Neural progenitor cell (in vitro differentiated cells): ENCODE measurements around the gene FBN2. TPM values are rescaled to one million over a fixed set of nuclear protein-coding genes. Genes with fewer than 3 reads are reported as not detected.

Source experiments
- DNase-seq: peaks from one replicate; pipeline ENCODE4 v3.0.0-alpha.2; 2016; ENCODE audit warnings: low spot score
- H2AFZ ChIP-seq: fragments of 200-600 bp; sonication (generic); replicated peaks from 2 replicates; pipeline ENCODE4 v1.6.1; 2016; ENCODE audit warnings: antibody characterized with exemption
- H3F3A ChIP-seq: fragments of 200-600 bp; sonication (generic); 2 replicates; pipeline ENCODE4 v1.6.1; 2016; ENCODE audit warnings: antibody characterized with exemption, low read depth
- H3K27ac ChIP-seq: fragments of 200-600 bp; sonication (generic); 2 replicates; pipeline ENCODE4 v1.5.1; 2016; ENCODE audit warnings: mild to moderate bottlenecking
- H3K27me3 ChIP-seq: fragments of 200-600 bp; sonication (generic); 2 replicates; pipeline ENCODE4 v1.6.1; 2016; ENCODE audit warnings: mild to moderate bottlenecking, moderate library complexity
- H3K36me3 ChIP-seq: fragments of 200-600 bp; sonication (generic); 2 replicates; pipeline ENCODE4 v1.5.1; 2016
- H3K4me1 ChIP-seq: fragments of 200-600 bp; sonication (generic); 2 replicates; pipeline ENCODE4 v1.6.1; 2016; ENCODE audit warnings: mixed run types
- H3K4me2 ChIP-seq: fragments of 200-600 bp; sonication (generic); 2 replicates; pipeline ENCODE4 v1.6.1; 2016
- H3K4me3 ChIP-seq: fragments of 200-600 bp; sonication (generic); 2 replicates; pipeline ENCODE4 v1.5.1; 2016
- H3K79me2 ChIP-seq: fragments of 200-600 bp; sonication (generic); 2 replicates; pipeline ENCODE4 v1.6.1; 2016; ENCODE audit warnings: low read depth
- H3K9ac ChIP-seq: fragments of 200-600 bp; sonication (generic); 2 replicates; pipeline ENCODE4 v1.6.1; 2016
- H3K9me3 ChIP-seq: fragments of 200-600 bp; sonication (generic); 2 replicates; pipeline ENCODE4 v1.5.1; 2016; ENCODE audit warnings: low read depth
- H4K20me1 ChIP-seq: fragments of 200-600 bp; sonication (generic); 2 replicates; pipeline ENCODE4 v1.6.1; 2016; ENCODE audit warnings: low read depth
- H3K27ac Mint-ChIP-seq: 3 replicates; pipeline ENCODE4 v1.8.0; 2021; ENCODE audit warnings: mixed read lengths
- H3K27me3 Mint-ChIP-seq: 2 replicates; pipeline ENCODE4 v1.8.0; 2022; ENCODE audit warnings: low read depth, mild to moderate bottlenecking, inconsistent platforms, moderate library complexity, mixed read lengths; ENCODE audit not compliant: insufficient read depth
- H3K36me3 Mint-ChIP-seq: 3 replicates; pipeline ENCODE4 v1.8.0; 2021; ENCODE audit warnings: mixed read lengths
- H3K4me1 Mint-ChIP-seq: 3 replicates; pipeline ENCODE4 v1.8.0; 2021; ENCODE audit warnings: mixed read lengths
- H3K4me3 Mint-ChIP-seq: 3 replicates; pipeline ENCODE4 v1.8.0; 2021; ENCODE audit warnings: mild to moderate bottlenecking, moderate library complexity, mixed read lengths
- H3K9me3 Mint-ChIP-seq: 3 replicates; pipeline ENCODE4 v1.8.0; 2020; ENCODE audit warnings: mixed read lengths
- EZH2 ChIP-seq: fragments of 200-600 bp; sonication (generic); IDR thresholded peaks from 2 replicates; pipeline ENCODE4 v1.6.1; 2017; ENCODE audit warnings: antibody characterized with exemption, mild to moderate bottlenecking, moderate library complexity
- EZH2phosphoT487 ChIP-seq: fragments of 200-600 bp; sonication (generic); IDR thresholded peaks from 2 replicates; pipeline ENCODE4 v1.6.1; 2017; ENCODE audit warnings: antibody characterized with exemption
- total RNA-seq: library from RNA; depleted of rRNA; stranded (reverse); fragments of >200 nt; gene quantifications from 2 replicates; pipeline ENCODE4 v1.2.3, GENCODE V29; 2015; ENCODE audit warnings: low replicate concordance
- TF ChIP-seq, protein P1 (sequence below): fragments of 200-600 bp; sonication (generic); IDR thresholded peaks from 2 replicates; pipeline ENCODE4 v1.5.1; 2017; ENCODE audit warnings: antibody characterized with exemption, mild to moderate bottlenecking

The FBN2 gene
- total RNA-seq, 1 donor from 2014 or later = 88.1 TPM

DNA sequence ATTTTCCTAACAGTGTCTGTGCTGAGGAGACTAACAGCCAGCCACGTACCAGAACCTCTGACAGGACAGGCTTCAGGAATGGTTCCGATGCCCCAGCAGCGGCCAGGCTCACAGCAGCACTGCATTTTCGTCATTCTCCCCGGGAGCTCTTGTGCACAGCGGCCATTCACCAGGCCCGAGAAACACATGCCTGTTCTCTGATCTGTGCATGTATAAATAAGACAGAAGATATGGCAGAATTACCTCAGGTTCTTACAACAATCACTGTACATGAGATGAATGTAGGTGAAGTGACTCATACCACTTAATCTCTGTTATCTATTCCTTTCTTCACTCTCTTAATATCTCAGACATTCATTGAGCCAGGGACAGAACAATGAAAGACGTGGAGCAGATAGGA lies 143.0 kb downstream of the FBN2 start:
- Histone ChIP-seq H2AFZ (no peak overlapping the region), H3K9me3 (no peaks in the 10 kb centered on the region), H3K4me3 (no peak overlapping the region), H3F3A (no peaks in the 10 kb centered on the region), H3K27ac (no peak overlapping the region), H3K4me1 (no peaks in the 10 kb centered on the region), H4K20me1 (no peaks in the 10 kb centered on the region), H3K27me3 (no peaks in the 10 kb centered on the region), H3K9ac (no peak overlapping the region), H3K36me3 (no peaks in the 10 kb centered on the region), H3K4me2 (no peak overlapping the region), H3K79me2 (no peaks in the 10 kb centered on the region)
- no peaks in the 10 kb centered on the region for H3K27me3 Mint-ChIP-seq
- no peak for TF ChIP-seq EZH2
- TF ChIP-seq, protein P1, sequence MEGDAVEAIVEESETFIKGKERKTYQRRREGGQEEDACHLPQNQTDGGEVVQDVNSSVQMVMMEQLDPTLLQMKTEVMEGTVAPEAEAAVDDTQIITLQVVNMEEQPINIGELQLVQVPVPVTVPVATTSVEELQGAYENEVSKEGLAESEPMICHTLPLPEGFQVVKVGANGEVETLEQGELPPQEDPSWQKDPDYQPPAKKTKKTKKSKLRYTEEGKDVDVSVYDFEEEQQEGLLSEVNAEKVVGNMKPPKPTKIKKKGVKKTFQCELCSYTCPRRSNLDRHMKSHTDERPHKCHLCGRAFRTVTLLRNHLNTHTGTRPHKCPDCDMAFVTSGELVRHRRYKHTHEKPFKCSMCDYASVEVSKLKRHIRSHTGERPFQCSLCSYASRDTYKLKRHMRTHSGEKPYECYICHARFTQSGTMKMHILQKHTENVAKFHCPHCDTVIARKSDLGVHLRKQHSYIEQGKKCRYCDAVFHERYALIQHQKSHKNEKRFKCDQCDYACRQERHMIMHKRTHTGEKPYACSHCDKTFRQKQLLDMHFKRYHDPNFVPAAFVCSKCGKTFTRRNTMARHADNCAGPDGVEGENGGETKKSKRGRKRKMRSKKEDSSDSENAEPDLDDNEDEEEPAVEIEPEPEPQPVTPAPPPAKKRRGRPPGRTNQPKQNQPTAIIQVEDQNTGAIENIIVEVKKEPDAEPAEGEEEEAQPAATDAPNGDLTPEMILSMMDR = no peak
- no peak for TF ChIP-seq EZH2phosphoT487
- H3K36me3 Mint-ChIP-seq = peaks cover 20% of the 10 kb centered on the region
- peak overlapping the region; percentile 9 for H3K27ac Mint-ChIP-seq
- H3K9me3 Mint-ChIP-seq = no peaks in the 10 kb centered on the region
- no peak for DNase-seq
- H3K4me3 Mint-ChIP-seq = no peak overlapping the region
- H3K4me1 Mint-ChIP-seq = no peaks in the 10 kb centered on the region

DNA sequence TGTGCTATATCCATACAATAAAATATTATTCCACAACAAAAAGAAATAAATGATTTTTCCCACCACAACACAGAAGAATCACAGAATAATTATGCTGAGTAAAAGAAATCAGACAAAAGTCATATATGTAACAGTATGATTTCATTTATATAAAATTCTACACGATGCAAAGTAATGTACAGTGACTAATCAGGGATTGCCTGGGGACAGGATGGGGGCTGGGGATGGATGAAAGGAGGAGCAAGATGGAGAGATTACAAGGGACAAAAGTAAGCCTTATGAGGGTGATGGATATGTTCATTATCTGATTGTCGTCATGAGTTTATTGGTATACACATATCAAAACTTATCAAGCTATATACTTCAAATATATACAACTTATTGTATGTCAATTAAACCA lies 154.0 kb downstream of the FBN2 start:
- H3K27me3 ChIP-seq = no peaks in the 10 kb centered on the region
- TF ChIP-seq EZH2 = no peak
- TF ChIP-seq, protein P1 = no peak
- no peak for TF ChIP-seq EZH2phosphoT487
- no peaks in the 10 kb centered on the region for H4K20me1 ChIP-seq
- no peaks in the 10 kb centered on the region for H3K9me3 Mint-ChIP-seq
- peaks cover 17% of the 10 kb centered on the region for H3K4me1 ChIP-seq
- no peak overlapping the region for H3K27ac Mint-ChIP-seq
- H3K9me3 ChIP-seq = no peaks in the 10 kb centered on the region
- no peak overlapping the region for H3K27ac ChIP-seq
- peaks cover 21% of the 10 kb centered on the region for H3K36me3 Mint-ChIP-seq
- H3K4me2 ChIP-seq = no peak overlapping the region
- no peak for DNase-seq
- H3F3A ChIP-seq = no peaks in the 10 kb centered on the region
- H3K36me3 ChIP-seq = no peaks in the 10 kb centered on the region
- H3K4me3 Mint-ChIP-seq = no peak overlapping the region
- H3K4me3 ChIP-seq = no peak overlapping the region
- H2AFZ ChIP-seq = no peak overlapping the region
- H3K4me1 Mint-ChIP-seq = peaks cover 16% of the 10 kb centered on the region
- H3K9ac ChIP-seq = no peak overlapping the region
- no peaks in the 10 kb centered on the region for H3K79me2 ChIP-seq
- H3K27me3 Mint-ChIP-seq = no peaks in the 10 kb centered on the region

DNA sequence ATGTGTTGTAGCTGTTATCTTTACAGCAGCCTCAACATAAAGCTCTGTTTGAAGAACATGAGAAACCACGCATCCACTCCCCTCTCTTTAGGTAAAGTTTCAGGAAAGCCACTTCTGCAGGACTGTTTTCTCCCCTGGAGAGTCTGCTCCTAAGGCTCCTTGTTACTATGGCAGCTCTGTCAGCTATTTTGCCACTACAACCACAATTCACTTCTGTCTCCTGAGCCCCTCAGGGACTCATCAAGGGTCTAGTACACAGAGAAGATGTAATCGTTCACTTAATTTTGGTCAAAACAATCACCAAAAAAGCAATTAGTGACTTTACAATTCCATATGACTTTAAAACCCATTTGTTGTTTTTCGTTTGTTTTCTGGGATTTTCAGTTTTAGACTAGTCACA lies 157.7 kb downstream of the FBN2 start:
- Mint-ChIP-seq H3K9me3 (no peaks in the 10 kb centered on the region), H3K27me3 (no peaks in the 10 kb centered on the region), H3K36me3 (peaks cover 10% of the 10 kb centered on the region), H3K4me1 (peaks cover 27% of the 10 kb centered on the region), H3K4me3 (no peak overlapping the region), H3K27ac (peak overlapping the region; percentile 81)
- peak; percentile 20 for DNase-seq
- H3K4me2 ChIP-seq = peak overlapping the region; percentile 16
- TF ChIP-seq EZH2 = no peak
- TF ChIP-seq EZH2phosphoT487 = no peak
- TF ChIP-seq, protein P1 = no peak
- H3F3A ChIP-seq = no peaks in the 10 kb centered on the region
- H3K4me1 ChIP-seq = peaks cover 17% of the 10 kb centered on the region
- no peak overlapping the region for H3K4me3 ChIP-seq
- no peaks in the 10 kb centered on the region for H3K79me2 ChIP-seq
- H2AFZ ChIP-seq = no peak overlapping the region
- H3K9ac ChIP-seq = no peak overlapping the region
- H3K27ac ChIP-seq = no peak overlapping the region
- no peaks in the 10 kb centered on the region for H4K20me1 ChIP-seq
- H3K27me3 ChIP-seq = no peaks in the 10 kb centered on the region
- H3K9me3 ChIP-seq = no peaks in the 10 kb centered on the region
- peaks cover 6% of the 10 kb centered on the region for H3K36me3 ChIP-seq
